ENCODE measurements around the gene RGS3. TPM values are rescaled to one million over a fixed set of nuclear protein-coding genes. Genes with fewer than 3 reads are reported as not detected.

RGS3 gene
- total and polyA plus RNA-seq, 2 of the 13 experiments (the other 11 are each of a cell fraction or from before 2014, with no cell fraction given), result 17.1 to 28.8 TPM

DNA sequence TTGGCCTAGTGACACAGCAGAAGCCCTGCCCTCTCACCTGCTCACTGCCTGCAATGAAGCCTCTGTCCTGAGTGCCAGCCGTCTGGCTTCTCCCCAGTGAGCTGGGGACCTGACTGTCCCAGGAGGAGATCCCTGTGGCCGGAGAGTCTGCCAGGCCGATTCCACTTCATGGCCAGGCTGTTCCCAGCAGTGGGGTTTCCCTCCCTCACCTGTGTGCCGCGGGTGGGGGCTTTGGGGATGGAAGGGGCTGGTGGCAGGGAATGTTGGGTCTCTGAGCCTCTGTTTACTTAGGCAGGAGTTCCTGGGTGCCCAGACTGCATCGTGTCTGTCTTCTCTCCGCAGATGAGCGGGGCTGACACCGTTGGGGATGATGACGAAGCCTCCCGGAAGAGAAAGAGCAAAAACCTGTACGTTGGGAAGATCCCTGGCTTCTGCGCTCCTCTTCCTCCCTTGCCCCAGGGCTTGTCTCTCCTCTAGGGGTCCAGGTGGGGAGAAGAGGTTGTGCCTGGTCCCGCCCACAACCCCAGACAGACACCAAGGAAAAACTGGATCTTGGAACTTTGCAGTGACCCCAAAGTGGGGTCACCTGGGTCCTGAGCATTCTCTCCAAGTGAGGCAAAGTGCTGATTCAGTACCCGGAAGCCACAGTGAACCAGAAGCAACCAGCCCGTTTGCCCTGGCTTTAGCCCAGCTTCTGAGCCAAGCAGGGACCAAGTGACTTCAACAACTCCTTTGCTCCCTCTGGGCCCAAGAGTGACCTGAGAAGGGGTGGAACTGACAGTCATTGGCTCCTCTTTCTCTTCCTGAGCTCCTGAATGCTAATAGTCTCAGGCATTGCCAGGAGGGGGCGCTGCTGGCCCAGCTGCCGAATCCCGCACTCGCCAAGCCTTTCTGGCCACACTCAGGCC lies 127.7 kb downstream of the RGS3 start (continued):
- TF ChIP-seq, protein P1, sequence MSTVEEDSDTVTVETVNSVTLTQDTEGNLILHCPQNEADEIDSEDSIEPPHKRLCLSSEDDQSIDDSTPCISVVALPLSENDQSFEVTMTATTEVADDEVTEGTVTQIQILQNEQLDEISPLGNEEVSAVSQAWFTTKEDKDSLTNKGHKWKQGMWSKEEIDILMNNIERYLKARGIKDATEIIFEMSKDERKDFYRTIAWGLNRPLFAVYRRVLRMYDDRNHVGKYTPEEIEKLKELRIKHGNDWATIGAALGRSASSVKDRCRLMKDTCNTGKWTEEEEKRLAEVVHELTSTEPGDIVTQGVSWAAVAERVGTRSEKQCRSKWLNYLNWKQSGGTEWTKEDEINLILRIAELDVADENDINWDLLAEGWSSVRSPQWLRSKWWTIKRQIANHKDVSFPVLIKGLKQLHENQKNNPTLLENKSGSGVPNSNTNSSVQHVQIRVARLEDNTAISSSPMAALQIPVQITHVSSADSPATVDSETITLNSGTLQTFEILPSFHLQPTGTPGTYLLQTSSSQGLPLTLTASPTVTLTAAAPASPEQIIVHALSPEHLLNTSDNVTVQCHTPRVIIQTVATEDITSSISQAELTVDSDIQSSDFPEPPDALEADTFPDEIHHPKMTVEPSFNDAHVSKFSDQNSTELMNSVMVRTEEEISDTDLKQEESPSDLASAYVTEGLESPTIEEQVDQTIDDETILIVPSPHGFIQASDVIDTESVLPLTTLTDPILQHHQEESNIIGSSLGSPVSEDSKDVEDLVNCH (CRISPR knock-in tag; IDR thresholded peaks at IDR 0.05), result no peak
- TF ChIP-seq ZNF605 (CRISPR knock-in tag; IDR thresholded peaks at IDR 0.05), result 0 out of 2 replicates have a peak, but pooled peaks have one; percentile 16
- TF ChIP-seq FLYWCH1 (CRISPR knock-in tag; IDR thresholded peaks at IDR 0.05), result no peak
- TF ChIP-seq ZNF773 (CRISPR knock-in tag; IDR thresholded peaks at IDR 0.05; ENCODE audit: borderline replicate concordance), result no peak
- TF ChIP-seq GZF1 (CRISPR knock-in tag; IDR thresholded peaks at IDR 0.05), result no peak
- no peak for TF ChIP-seq NFE2 (CRISPR knock-in tag; IDR thresholded peaks at IDR 0.05)
- no peak for TF ChIP-seq MAF1 (CRISPR knock-in tag; IDR thresholded peaks at IDR 0.05; ENCODE audit: borderline replicate concordance)
- TF ChIP-seq ZBTB33 (CRISPR knock-in tag; IDR thresholded peaks at IDR 0.05), result peak; percentile 50; the same call in 1 of the 2 replicates
- TF ChIP-seq SKI (IDR thresholded peaks at IDR 0.05; ENCODE audit: partially characterized antibody), result no peak
- TF ChIP-seq ZNF558 (CRISPR knock-in tag; IDR thresholded peaks at IDR 0.05; ENCODE audit: borderline replicate concordance), result peak; percentile 40; the same call in 1 of the 2 replicates
- TF ChIP-seq ZNF281 (CRISPR knock-in tag; IDR thresholded peaks at IDR 0.05; ENCODE audit: borderline replicate concordance), result no peak
- no peak for TF ChIP-seq TOPORS (CRISPR knock-in tag; IDR thresholded peaks at IDR 0.05)
- TF ChIP-seq ZBED4 (CRISPR knock-in tag; IDR thresholded peaks at IDR 0.05; ENCODE audit: borderline replicate concordance), result 0 out of 2 replicates have a peak, but pooled peaks have one; percentile 44
- peak; percentile 51; the same call in 1 of the 2 replicates for TF ChIP-seq ZGPAT (CRISPR knock-in tag; IDR thresholded peaks at IDR 0.05)
- TF ChIP-seq NKX3-1 (CRISPR knock-in tag; IDR thresholded peaks at IDR 0.05), result no peak
